OCI-LY3 (cell line): ENCODE measurements around the gene ERICH2.
A peak's percentile ranks its signal among the peaks of the same experiment; 100 is the strongest.

Experiments used
- H2AFZ ChIP-seq: fragments of 200-600, 300-600 bp; shearing (Covaris generic); 2 replicates; pipeline ENCODE4 v1.6.0; 2014; ENCODE audit warnings: antibody characterized with exemption, low read depth, low read length
- H3K27ac ChIP-seq: fragments of 200-600, 300-600 bp; sonication (generic); 2 replicates; pipeline ENCODE4 v1.5.1; 2014; ENCODE audit warnings: mild to moderate bottlenecking, low read length, moderate library complexity, mixed read lengths
- H3K27me3 ChIP-seq: fragments of 200-600, 300-600 bp; sonication (generic); 2 replicates; pipeline ENCODE4 v1.6.1; 2014; ENCODE audit warnings: low read depth, low read length, mixed read lengths
- H3K36me3 ChIP-seq: fragments of 200-600, 300-600 bp; sonication (generic); replicated peaks from 2 replicates; pipeline ENCODE3; 2014; ENCODE audit warnings: low read depth, low read length, mixed read lengths
- H3K4me1 ChIP-seq: fragments of 300-600, 200-600 bp; sonication (generic); 2 replicates; pipeline ENCODE4 v1.6.1; 2014; ENCODE audit warnings: low read length, mixed read lengths
- H3K4me2 ChIP-seq: fragments of 200-600, 300-600 bp; sonication (generic); 2 replicates; pipeline ENCODE4 v1.6.1; 2014; ENCODE audit warnings: low read length, mixed read lengths
- H3K4me3 ChIP-seq: fragments of 300-600, 200-600 bp; sonication (generic); 2 replicates; pipeline ENCODE4 v1.5.1; 2014; ENCODE audit warnings: antibody characterized with exemption, mild to moderate bottlenecking, low read length, moderate library complexity
- H3K79me2 ChIP-seq: fragments of 300-600, 200-600 bp; shearing (Covaris generic); 2 replicates; pipeline ENCODE4 v1.6.1; 2014; ENCODE audit warnings: mild to moderate bottlenecking, low read length, mixed read lengths
- H3K9ac ChIP-seq: fragments of 300-600, 200-600 bp; shearing (Covaris generic); 2 replicates; pipeline ENCODE4 v1.6.0; 2014; ENCODE audit warnings: mild to moderate bottlenecking, low read length, moderate library complexity
- H3K9me3 ChIP-seq: fragments of 200-600, 300-600 bp; shearing (Covaris generic); 2 replicates; pipeline ENCODE4 v1.6.1; 2014; ENCODE audit warnings: low read length, mixed read lengths; ENCODE audit not compliant: insufficient read depth
- H4K20me1 ChIP-seq: fragments of 200-600, 300-600 bp; sonication (generic); 2 replicates; pipeline ENCODE4 v1.6.1; 2016; ENCODE audit warnings: low read length, mixed read lengths; ENCODE audit not compliant: insufficient read depth
- EZH2phosphoT487 ChIP-seq: fragments of 200-600 bp; shearing (Covaris generic); IDR thresholded peaks from 2 replicates; pipeline ENCODE4 v1.6.1; 2018; ENCODE audit warnings: antibody characterized with exemption, mixed run types, low read depth
- TF ChIP-seq, protein P1 (sequence below): fragments of 200-600, 300-600 bp; sonication (generic); IDR thresholded peaks from 2 replicates; pipeline ENCODE4 v1.5.1; 2014; ENCODE audit warnings: antibody characterized with exemption, low read length, low read depth

ERICH2 gene

DNA sequence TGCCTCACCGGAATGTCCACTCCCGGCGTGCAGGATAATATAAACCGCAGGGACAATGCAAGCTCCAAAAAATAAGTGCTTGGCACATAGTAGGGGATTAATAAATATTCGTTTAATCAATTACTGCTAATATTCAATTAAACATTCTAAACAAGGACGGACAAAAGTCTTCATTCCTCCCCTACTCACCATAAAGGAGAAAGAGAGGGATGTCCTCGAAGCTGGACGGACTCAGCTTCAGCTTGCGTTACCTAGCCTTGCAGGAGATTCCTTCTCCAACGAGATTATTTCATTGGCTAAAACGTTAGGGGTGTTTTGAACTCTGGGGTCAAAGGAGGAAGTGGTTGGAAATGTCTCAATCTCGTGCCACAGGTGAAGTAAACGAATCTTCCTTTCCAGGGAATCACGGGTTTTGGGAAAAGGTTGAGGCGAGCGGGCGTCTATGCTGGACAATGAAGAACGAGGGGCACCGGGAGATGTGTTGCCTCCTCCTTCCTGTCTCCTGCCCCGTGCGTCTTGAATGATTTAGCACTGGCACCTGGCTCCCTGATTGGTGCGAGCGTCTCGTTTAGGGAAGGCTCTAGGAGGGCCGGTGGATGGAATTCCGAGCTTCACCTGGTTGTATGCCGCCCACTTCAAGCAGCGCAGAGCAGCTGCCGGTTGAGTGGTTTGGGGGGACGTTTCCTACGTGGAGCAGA lies 44.5 kb downstream of the ERICH2 start:
- Histone ChIP-seq H3K27me3 (peaks cover 39% of the 10 kb centered on the region), H3K27ac (no peak overlapping the region), H3K4me2 (no peak overlapping the region), H3K79me2 (no peaks in the 10 kb centered on the region), H2AFZ (no peak overlapping the region), H3K9ac (no peak overlapping the region), H3K9me3 (no peaks in the 10 kb centered on the region), H3K36me3 (no peaks in the 10 kb centered on the region), H4K20me1 (0 out of 2 replicates have a peak, but pooled peaks cover 4% of the 10 kb centered on the region), H3K4me3 (no peak overlapping the region), H3K4me1 (peaks cover 9% of the 10 kb centered on the region)
- no peak for TF ChIP-seq EZH2phosphoT487
- TF ChIP-seq, protein P1, sequence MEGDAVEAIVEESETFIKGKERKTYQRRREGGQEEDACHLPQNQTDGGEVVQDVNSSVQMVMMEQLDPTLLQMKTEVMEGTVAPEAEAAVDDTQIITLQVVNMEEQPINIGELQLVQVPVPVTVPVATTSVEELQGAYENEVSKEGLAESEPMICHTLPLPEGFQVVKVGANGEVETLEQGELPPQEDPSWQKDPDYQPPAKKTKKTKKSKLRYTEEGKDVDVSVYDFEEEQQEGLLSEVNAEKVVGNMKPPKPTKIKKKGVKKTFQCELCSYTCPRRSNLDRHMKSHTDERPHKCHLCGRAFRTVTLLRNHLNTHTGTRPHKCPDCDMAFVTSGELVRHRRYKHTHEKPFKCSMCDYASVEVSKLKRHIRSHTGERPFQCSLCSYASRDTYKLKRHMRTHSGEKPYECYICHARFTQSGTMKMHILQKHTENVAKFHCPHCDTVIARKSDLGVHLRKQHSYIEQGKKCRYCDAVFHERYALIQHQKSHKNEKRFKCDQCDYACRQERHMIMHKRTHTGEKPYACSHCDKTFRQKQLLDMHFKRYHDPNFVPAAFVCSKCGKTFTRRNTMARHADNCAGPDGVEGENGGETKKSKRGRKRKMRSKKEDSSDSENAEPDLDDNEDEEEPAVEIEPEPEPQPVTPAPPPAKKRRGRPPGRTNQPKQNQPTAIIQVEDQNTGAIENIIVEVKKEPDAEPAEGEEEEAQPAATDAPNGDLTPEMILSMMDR = no peak

GRCh38 chr2:170815311-170815710 lies 45.1 kb downstream of the ERICH2 start:
- Histone ChIP-seq H3K79me2 (no peaks in the 10 kb centered on the region), H2AFZ (no peak overlapping the region), H3K4me2 (peak overlapping the region; percentile 82), H3K9me3 (no peaks in the 10 kb centered on the region), H3K4me1 (peaks cover 10% of the 10 kb centered on the region), H4K20me1 (0 out of 2 replicates have a peak, but pooled peaks cover 4% of the 10 kb centered on the region), H3K4me3 (peak overlapping the region; percentile 72; the same call in 1 of the 2 replicates), H3K36me3 (no peaks in the 10 kb centered on the region), H3K27me3 (peaks cover 39% of the 10 kb centered on the region), H3K27ac (no peak overlapping the region), H3K9ac (no peak overlapping the region)
- TF ChIP-seq, protein P1 = no peak
- TF ChIP-seq EZH2phosphoT487 = no peak

DNA sequence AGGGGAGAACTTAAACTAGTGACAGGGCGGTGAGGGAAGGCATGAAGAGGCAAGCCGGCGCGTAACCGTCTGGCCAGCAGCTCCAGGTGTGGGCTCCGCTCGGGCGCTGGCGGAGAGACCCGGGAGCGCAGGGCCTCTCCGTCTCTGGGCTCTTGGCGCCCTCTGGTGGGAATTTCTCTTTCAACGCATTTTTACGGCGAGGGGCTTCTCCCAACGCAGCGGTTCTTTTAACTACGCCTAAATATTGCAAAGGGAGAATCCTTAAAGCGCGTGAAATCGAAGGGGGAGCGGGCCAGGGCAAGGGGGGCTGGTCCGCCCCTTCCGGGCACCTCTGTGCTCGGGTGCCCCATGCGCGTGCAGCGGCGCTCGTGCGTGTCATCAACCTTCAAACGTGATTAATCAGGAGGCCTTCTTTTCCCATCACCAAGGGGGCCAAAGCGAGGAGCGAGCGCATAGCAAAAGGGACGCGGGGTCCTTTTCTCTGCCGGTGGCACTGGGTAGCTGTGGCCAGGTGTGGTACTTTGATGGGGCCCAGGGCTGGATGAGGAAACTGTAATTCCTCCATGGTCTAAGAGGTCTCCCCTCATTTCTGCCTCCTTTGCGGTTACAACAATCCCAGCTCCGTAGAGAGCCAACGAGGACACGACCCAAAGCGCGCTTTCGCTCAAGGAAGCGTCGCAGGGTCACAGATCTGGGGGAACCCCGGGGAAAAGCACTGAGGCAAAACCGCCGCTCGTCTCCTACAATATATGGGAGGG lies 45.7 kb downstream of the ERICH2 start:
- Histone ChIP-seq H3K9ac (no peak overlapping the region), H3K27me3 (peaks cover 33% of the 10 kb centered on the region), H3K36me3 (no peaks in the 10 kb centered on the region), H3K27ac (no peak overlapping the region), H3K4me2 (peak overlapping the region; percentile 82), H3K4me1 (peaks cover 15% of the 10 kb centered on the region), H3K9me3 (no peaks in the 10 kb centered on the region), H2AFZ (0 out of 2 replicates have a peak overlapping the region, but pooled peaks have one; percentile 43), H3K4me3 (peak overlapping the region; percentile 72), H3K79me2 (no peaks in the 10 kb centered on the region), H4K20me1 (0 out of 2 replicates have a peak, but pooled peaks cover 4% of the 10 kb centered on the region)
- TF ChIP-seq, protein P1 = peak; percentile 83
- TF ChIP-seq EZH2phosphoT487 = no peak

GRCh38 chr2:170816504-170817092 lies 46.4 kb downstream of the ERICH2 start, which contains the start of gene GAD1:
GAD1 (plus strand) TSS chr2:170816887; CDS start chr2:170818592, 1,705 bp downstream.
- H4K20me1 ChIP-seq = 0 out of 2 replicates have a peak, but pooled peaks cover 4% of the 10 kb centered on the region
- no peak for TF ChIP-seq EZH2phosphoT487
- TF ChIP-seq, protein P1 = no peak
- H3K27ac ChIP-seq = no peak within 1 kb of the TSS

More at GRCh38 chr2:170816504-170817092, 46.4 kb downstream of the ERICH2 start, which contains the start of gene GAD1:
- peaks cover 26% of the 10 kb centered on the region for H3K27me3 ChIP-seq
- H3K79me2 ChIP-seq = no peaks in the 10 kb centered on the region
- peak within 1 kb of the TSS; percentile 82 for H3K4me2 ChIP-seq
- peaks cover 13% of the 10 kb centered on the region; the same call in 1 of the 2 replicates for H3K4me1 ChIP-seq
- H3K36me3 ChIP-seq = no peaks in the 10 kb centered on the region
- H2AFZ ChIP-seq = 0 out of 2 replicates have a peak within 1 kb of the TSS, but pooled peaks have one; percentile 43
- H3K9ac ChIP-seq = no peak within 1 kb of the TSS
- H3K4me3 ChIP-seq = peak within 1 kb of the TSS; percentile 72
- H3K9me3 ChIP-seq = no peaks in the 10 kb centered on the region
